Liver (tissue), 9 donors: ENCODE measurements around the gene RNF157. TPM values are rescaled to one million over a fixed set of nuclear protein-coding genes. Genes with fewer than 3 reads are reported as not detected.
"Not testable (repeated sequence)": the region's sequence is repeated elsewhere in the genome, so short reads cannot be mapped to it uniquely, and the experiment has no call there.

Experiments used
- DNase-seq: peaks from one replicate; pipeline ENCODE4 v3.0.0-alpha.2; 2017; ENCODE audit warnings: low spot score
- H3K27ac ChIP-seq, 2 donors: one replicate each; pipeline ENCODE4 v1.7.0; 2013; ENCODE audit warnings: inconsistent platforms in 2 of 2, low read length in 2 of 2, control low read depth in 1 of 2, low read depth in 1 of 2, mild to moderate bottlenecking in 1 of 2
- H3K27me3 ChIP-seq, 4 donors: one replicate each; pipeline versions ENCODE4 v1.6.1 to v1.7.0; 2013; ENCODE audit warnings: low read length in 3 of 4, inconsistent platforms in 1 of 4, mild to moderate bottlenecking in 1 of 4, moderate library complexity in 1 of 4; ENCODE audit not compliant: control insufficient read depth in 4 of 4, insufficient read depth in 4 of 4
- H3K36me3 ChIP-seq, 4 donors: one replicate each; pipeline versions ENCODE4 v1.6.1 to v1.7.0; 2013; ENCODE audit warnings: low read length in 3 of 4, mild to moderate bottlenecking in 3 of 4, low read depth in 1 of 4, moderate library complexity in 1 of 4; ENCODE audit not compliant: control insufficient read depth in 4 of 4, insufficient read depth in 3 of 4
- H3K4me1 ChIP-seq, 4 donors: one replicate each; pipeline versions ENCODE4 v1.6.1 to v1.7.0; 2013; ENCODE audit warnings: low read length in 3 of 4, mild to moderate bottlenecking in 3 of 4, moderate library complexity in 1 of 4; ENCODE audit not compliant: control insufficient read depth in 4 of 4, insufficient read depth in 4 of 4
- H3K4me3 ChIP-seq, 3 donors: one replicate each; pipeline versions ENCODE4 v1.6.1 to v1.7.0; 2013; ENCODE audit warnings: low read length in 3 of 3, control low read depth in 1 of 3, low read depth in 1 of 3, mild to moderate bottlenecking in 1 of 3
- H3K9ac ChIP-seq, 2 donors: one replicate each; pipeline ENCODE4 v1.7.0; 2013; ENCODE audit warnings: low read length in 2 of 2, mild to moderate bottlenecking in 2 of 2, moderate library complexity in 2 of 2, control low read depth in 1 of 2, low read depth in 1 of 2
- H3K9me3 ChIP-seq, 4 donors: one replicate each; pipeline versions ENCODE4 v1.6.1 to v1.7.0; 2013; ENCODE audit warnings: low read length in 3 of 4; ENCODE audit not compliant: control insufficient read depth in 4 of 4
- ATF3 ChIP-seq: IDR thresholded peaks from 2 replicates; pipeline ENCODE4 v1.6.1; 2016; ENCODE audit warnings: antibody characterized with exemption
- CTCF ChIP-seq: fragments of 150-350 bp; IDR thresholded peaks from 2 replicates; pipeline ENCODE4 v1.5.1; 2017; ENCODE audit warnings: improper control_type of control experiment, low read depth, low read length; ENCODE audit not compliant: missing input control
- EGR1 ChIP-seq, 2 donors: IDR thresholded peaks; 2 replicates each; pipeline ENCODE4 v1.6.1; 2016 to 2018; ENCODE audit warnings: antibody characterized with exemption in 2 of 2, low read depth in 2 of 2
- FOXA1 ChIP-seq: IDR thresholded peaks from 2 replicates; pipeline ENCODE4 v1.6.1; 2016; ENCODE audit warnings: antibody characterized with exemption
- FOXA2 ChIP-seq: IDR thresholded peaks from 2 replicates; pipeline ENCODE4 v1.6.1; 2016; ENCODE audit warnings: antibody characterized with exemption
- GABPA ChIP-seq, 2 donors: IDR thresholded peaks in 1 of 2; conservative IDR thresholded peaks in 1 of 2; 2 replicates each; pipeline ENCODE4 v1.6.1; 2016; ENCODE audit warnings: antibody characterized with exemption in 2 of 2, mild to moderate bottlenecking in 1 of 2, moderate library complexity in 1 of 2
- HNF4A ChIP-seq, 2 donors: conservative IDR thresholded peaks; 2 replicates each; pipeline ENCODE4 v1.6.1; 2016; ENCODE audit warnings: antibody characterized with exemption in 2 of 2, mild to moderate bottlenecking in 2 of 2
- HNF4G ChIP-seq: IDR thresholded peaks from 2 replicates; pipeline ENCODE4 v1.6.1; 2016; ENCODE audit warnings: antibody characterized with exemption
- JUND ChIP-seq, 2 donors: IDR thresholded peaks; 2 replicates each; pipeline ENCODE4 v1.6.1; 2016; ENCODE audit warnings: antibody characterized with exemption in 2 of 2
- MAX ChIP-seq: IDR thresholded peaks from 2 replicates; pipeline ENCODE4 v1.6.1; 2016; ENCODE audit warnings: antibody characterized with exemption
- NR2F2 ChIP-seq: IDR thresholded peaks from 2 replicates; pipeline ENCODE4 v1.6.1; 2016; ENCODE audit warnings: antibody characterized with exemption
- RAD21 ChIP-seq, 2 donors: IDR thresholded peaks; 2 replicates each; pipeline ENCODE4 v1.6.1; 2016; ENCODE audit warnings: antibody characterized with exemption in 2 of 2, mild to moderate bottlenecking in 2 of 2
- RXRA ChIP-seq, 2 donors: IDR thresholded peaks; 2 replicates each; pipeline ENCODE4 v1.6.1; 2017 to 2018; ENCODE audit warnings: antibody characterized with exemption in 2 of 2, mild to moderate bottlenecking in 1 of 2
- TAF1 ChIP-seq: conservative IDR thresholded peaks from 2 replicates; pipeline ENCODE4 v1.6.1; 2016; ENCODE audit warnings: antibody characterized with exemption, mild to moderate bottlenecking
- YY1 ChIP-seq: IDR thresholded peaks from 2 replicates; pipeline ENCODE4 v1.6.1; 2016; ENCODE audit warnings: antibody characterized with exemption, mild to moderate bottlenecking
- ZBTB33 ChIP-seq: IDR thresholded peaks from 2 replicates; pipeline ENCODE4 v1.6.1; 2016; ENCODE audit warnings: antibody characterized with exemption
- WGBS: extraction: QIAGEN DNeasy Blood & Tissue Kit; methylation state at CpG from one replicate; pipeline ENCODE4 v1.1.7; 2013; 5-methylcytosine and 5-hydroxymethylcytosine counted together
- polyA plus RNA-seq, 2 donors: library from polyadenylated mRNA; stranded (reverse) in 1 of 2; unstranded in 1 of 2; fragments of 200-250 nt in 1 of 2; fragments of >200 nt in 1 of 2; fragmentation: Nextera tagmentation in 1 of 2; extraction: Ambion mirVana in 1 of 2; gene quantifications; one replicate each; pipeline versions ENCODE4 v1.2.1 to v1.2.3, GENCODE V29; 2013 to 2015
- total RNA-seq, 2 donors: library from RNA; depleted of rRNA; stranded (reverse); fragments of >200 nt; gene quantifications; one replicate each; pipeline ENCODE4 v1.2.3, GENCODE V29; 2014
- donor health status: healthy.
- donor health status: healthy.
- donor health status: healthy.
- donor health status: healthy.
- donor health status: healthy.

Gene RNF157
- total and polyA plus RNA-seq, 4 donors: 0.42 to 2.9 (median 0.66) TPM

GRCh38 chr17:76208120-76208519, 32.2 kb downstream of the RNF157 start:
- Histone ChIP-seq H3K27ac (no peak overlapping the region), H3K4me3 (no peak overlapping the region), H3K9me3 (no peaks in the 10 kb centered on the region), H3K27me3 (no peaks in the 10 kb centered on the region), H3K9ac (no peak overlapping the region), H3K36me3 (no peaks in the 10 kb centered on the region), H3K4me1 (no peaks in the 10 kb centered on the region)
- TF ChIP-seq NR2F2 (no peak), RXRA (IDR thresholded peaks at IDR 0.05) (no peak), ATF3 (no peak), GABPA (IDR thresholded peaks at IDR 0.05 in 1 of 2, conservative IDR thresholded peaks at IDR 0.05 in 1 of 2) (no peak), EGR1 (IDR thresholded peaks at IDR 0.05; ENCODE audit: low read depth in 2 of 2) (no peak), RAD21 (IDR thresholded peaks at IDR 0.05) (no peak), YY1 (no peak), MAX (no peak), HNF4A (conservative IDR thresholded peaks at IDR 0.05) (no peak), JUND (IDR thresholded peaks at IDR 0.05) (no peak)
- no peak for DNase-seq
- 90% methylated on average over 1 of the region's 1 CpG for WGBS

DNA sequence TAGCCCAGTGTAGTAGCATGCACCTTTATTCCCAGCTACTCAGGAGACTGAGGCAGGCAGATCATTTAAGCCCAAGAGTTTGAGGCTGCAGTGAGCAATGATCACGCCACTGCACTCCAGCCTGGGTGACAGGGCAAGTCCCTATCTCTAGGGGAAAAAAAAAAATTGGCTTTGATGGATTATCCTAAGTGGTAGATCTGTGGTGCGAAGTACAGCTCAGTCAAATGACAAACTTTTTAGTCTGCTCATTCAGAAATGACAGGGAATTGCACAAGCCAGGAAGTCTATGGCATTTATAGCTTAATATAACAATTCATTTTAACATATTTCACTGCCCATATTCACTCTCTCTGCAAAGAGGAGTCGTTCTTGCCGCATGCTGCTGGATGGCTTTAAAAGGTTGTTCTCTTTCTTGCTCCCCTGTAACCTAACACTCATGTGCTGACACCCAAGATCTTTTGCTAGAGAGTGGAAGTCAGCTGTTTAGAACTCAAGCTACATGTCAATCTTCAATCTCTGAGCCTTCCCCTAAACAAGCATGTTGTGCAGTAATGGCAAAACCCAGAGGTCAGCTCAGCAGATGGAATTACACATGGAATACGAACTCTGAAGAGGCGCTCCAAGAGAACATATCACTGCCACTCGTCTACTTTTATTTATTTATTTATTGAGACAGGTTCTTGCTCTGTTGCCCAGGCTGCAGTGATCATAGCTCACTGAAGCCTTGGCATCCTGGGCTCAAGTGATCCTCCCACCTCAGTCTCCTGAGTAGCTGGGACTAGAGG, 32.8 kb downstream of the RNF157 start:
- TF ChIP-seq MAX: no peak
- Histone ChIP-seq H3K36me3 (no peaks in the 10 kb centered on the region), H3K27me3 (no peaks in the 10 kb centered on the region), H3K4me3 (no peak overlapping the region), H3K9me3 (no peaks in the 10 kb centered on the region), H3K27ac (no peak overlapping the region), H3K4me1 (no peaks in the 10 kb centered on the region), H3K9ac (no peak overlapping the region)
- WGBS: 88% methylated on average over 7 of the region's 7 CpGs
- no peak for DNase-seq

DNA sequence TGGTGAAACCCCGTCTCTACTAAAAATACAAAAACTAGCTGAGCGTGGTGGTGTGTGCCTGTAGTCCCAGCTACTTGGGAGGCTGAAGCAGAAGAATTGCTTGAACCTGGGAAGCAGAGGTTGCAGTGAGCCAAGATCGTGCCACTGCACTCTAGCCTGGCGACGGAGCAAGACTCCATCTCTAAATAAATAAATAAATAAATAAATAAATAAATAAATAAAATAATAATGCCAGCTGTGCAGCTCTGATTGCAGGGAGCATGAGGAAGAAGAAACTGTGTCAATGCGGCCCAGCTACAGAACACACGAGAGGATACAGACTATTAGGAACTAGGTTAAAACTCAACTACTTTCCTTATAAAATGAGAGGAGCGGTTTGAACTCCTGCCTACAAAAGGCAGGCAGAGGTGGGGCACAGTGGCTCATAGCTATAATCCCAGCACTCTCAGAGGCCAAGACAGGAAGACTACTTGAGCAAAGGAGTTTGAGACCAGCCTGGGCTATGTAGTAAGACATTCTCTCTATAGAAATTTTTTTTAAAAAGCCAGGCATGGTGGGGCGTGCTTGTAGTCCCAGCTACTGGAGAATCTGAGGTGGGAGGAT, 34.6 kb downstream of the RNF157 start:
- H3K27ac ChIP-seq, H3K9me3 ChIP-seq, H3K36me3 ChIP-seq, H3K9ac ChIP-seq, DNase-seq, H3K4me3 ChIP-seq, H3K27me3 ChIP-seq, H3K4me1 ChIP-seq: not testable (repeated sequence)
- 96% methylated on average over 9 of the region's 9 CpGs for WGBS

GRCh38 chr17:76204277-76204676, 36.0 kb downstream of the RNF157 start:
- Histone ChIP-seq H3K9me3 (no peaks in the 10 kb centered on the region), H3K27me3 (no peaks in the 10 kb centered on the region), H3K9ac (no peak overlapping the region), H3K4me3 (no peak overlapping the region), H3K36me3 (no peaks in the 10 kb centered on the region), H3K4me1 (peaks cover 0 to 9% (median 5%) of the 10 kb centered on the region in 4 donors), H3K27ac (no peak overlapping the region)
- WGBS: 88% methylated on average over 3 of the region's 3 CpGs
- DNase-seq: no peak
- TF ChIP-seq MAX (no peak), RXRA (IDR thresholded peaks at IDR 0.05) (no peak), NR2F2 (no peak), ATF3 (no peak), JUND (IDR thresholded peaks at IDR 0.05) (no peak), TAF1 (no peak), FOXA1 (no peak), ZBTB33 (no peak), RAD21 (IDR thresholded peaks at IDR 0.05) (no peak), FOXA2 (no peak), YY1 (no peak), CTCF (no peak), GABPA (IDR thresholded peaks at IDR 0.05 in 1 of 2, conservative IDR thresholded peaks at IDR 0.05 in 1 of 2) (no peak), EGR1 (IDR thresholded peaks at IDR 0.05; ENCODE audit: low read depth in 2 of 2) (no peak), HNF4G (no peak)
